ENCODE data around the gene MAN2A2.

GRCh38 chr15:90860450-90860849 is 42.7 kb upstream of the MAN2A2 start:
- TF ChIP-seq ZFP3 (CRISPR knock-in tag; IDR thresholded peaks at IDR 0.05) (no peak), PATZ1 (CRISPR knock-in tag; IDR thresholded peaks at IDR 0.05; ENCODE audit: borderline replicate concordance) (no peak)

All from SK-N-SH treated with all-trans-retinoic acid at 6 μM for 48 hours (cell line).